GM12878 (cell line): ENCODE measurements around the gene SLX4. TPM values are rescaled to one million over a fixed set of nuclear protein-coding genes. Genes with fewer than 3 reads are reported as not detected.

Experiments used
- ATAC-seq: fragments of 200-7000 bp; cut with Tn5 transposase; 3 replicates; pipeline ENCODE4 v1.9.1; 2020; ENCODE audit warnings: mild to moderate bottlenecking, moderate library complexity
- BruUV-seq: library from RNA; stranded (reverse); fragments of 400-500 nt; replicated peaks from 2 replicates; lab custom pipeline; 2021; lab: Mats Ljungman, UMichigan
- CTCF ChIA-PET: fragments of 300-600 bp; sonication (Branson Sonifier 250); formaldehyde crosslinking; extraction: SDS; loops from one replicate; lab custom pipeline; 2021; ENCODE audit warnings: inconsistent platforms; lab: Yijun Ruan, JAX
- POLR2A ChIA-PET: fragments of 350-600 bp; formaldehyde crosslinking; extraction: SDS; loops from one replicate; lab custom pipeline; 2021; ENCODE audit warnings: inconsistent platforms; lab: Charles Lee
- RAD21 ChIA-PET: fragments of 300-600 bp; sonication (Branson Sonifier 250); formaldehyde crosslinking; loops from one replicate; lab custom pipeline; 2023; ENCODE audit warnings: antibody characterized with exemption; ENCODE audit not compliant: unreplicated experiment; lab: Charles Lee
- SMC1A ChIA-PET: fragments of 300-600 bp; sonication (Branson Sonifier 250); formaldehyde crosslinking; loops from one replicate; lab custom pipeline; 2023; ENCODE audit not compliant: unreplicated experiment, uncharacterized antibody; lab: Charles Lee
- DNase-seq: peaks from one replicate; pipeline ENCODE4 v3.0.0-alpha.2; 2011; ENCODE audit warnings: low read depth, low spot score
- FAIRE-seq: peaks from 3 replicates; lab custom pipeline; 2011; peaks lifted over from hg19 to GRCh38; lab: Jason Lieb, UNC
- H2AFZ ChIP-seq: 2 replicates; pipeline ENCODE4 v1.6.0; 2011; ENCODE audit warnings: low read depth, low read length, control low read depth; ENCODE audit not compliant: control insufficient read depth
- H3K27ac ChIP-seq: 2 replicates; pipeline ENCODE4 v1.5.1; 2011; ENCODE audit warnings: control low read depth; ENCODE audit not compliant: control insufficient read depth, insufficient read depth
- H3K27me3 ChIP-seq, 2 experiments: replicated peaks in 1 of 2; 2 replicates each; pipeline versions ENCODE4 v1.6.0 to v1.6.1; 2011; ENCODE audit warnings: low read length in 1 of 2; ENCODE audit not compliant: control insufficient read depth in 2 of 2, insufficient read depth in 2 of 2
- H3K36me3 ChIP-seq, 2 experiments: 2 replicates each; pipeline ENCODE4 v1.5.1; 2011; ENCODE audit warnings: low read length in 1 of 2; ENCODE audit not compliant: control insufficient read depth in 2 of 2, insufficient read depth in 2 of 2
- H3K4me1 ChIP-seq: 2 replicates; pipeline ENCODE4 v1.6.1; 2011; ENCODE audit warnings: mild to moderate bottlenecking, low read length, moderate library complexity, mixed read lengths; ENCODE audit not compliant: control insufficient read depth, insufficient read depth
- H3K4me2 ChIP-seq: 2 replicates; pipeline ENCODE4 v1.6.0; 2011; ENCODE audit warnings: control low read depth; ENCODE audit not compliant: control insufficient read depth, insufficient read depth
- H3K4me3 ChIP-seq: fragments of 200-600 bp; sonication (generic); 2 replicates; pipeline ENCODE4 v1.5.1; 2016
- H3K79me2 ChIP-seq: 2 replicates; pipeline ENCODE4 v1.6.0; 2011; ENCODE audit warnings: low read length; ENCODE audit not compliant: control insufficient read depth, insufficient read depth
- H3K9ac ChIP-seq: 2 replicates; pipeline ENCODE4 v1.8.0; 2011; ENCODE audit warnings: low read length, control low read depth, mixed read lengths; ENCODE audit not compliant: control insufficient read depth, insufficient read depth
- H3K9me3 ChIP-seq: replicated peaks from 3 replicates; pipeline ENCODE4 v1.5.1; 2011; ENCODE audit warnings: mild to moderate bottlenecking, low read length; ENCODE audit not compliant: control insufficient read depth, insufficient read depth
- H4K20me1 ChIP-seq: 2 replicates; pipeline ENCODE4 v1.6.0; 2011; ENCODE audit not compliant: control insufficient read depth, insufficient read depth
- ATF3 ChIP-seq: IDR thresholded peaks from 2 replicates; pipeline ENCODE4 v1.6.1; 2011; ENCODE audit warnings: low read depth, mild to moderate bottlenecking, low read length, moderate library complexity, borderline replicate concordance; ENCODE audit errors: extremely low read depth
- ATF7 ChIP-seq: fragments of 450-650 bp; IDR thresholded peaks from 2 replicates; pipeline ENCODE4 v1.6.1; 2016; ENCODE audit warnings: low read depth, mild to moderate bottlenecking
- BMI1 ChIP-seq: fragments of 450-650 bp; IDR thresholded peaks from 2 replicates; pipeline ENCODE4 v1.6.1; 2016; ENCODE audit warnings: mild to moderate bottlenecking, moderate library complexity, borderline replicate concordance
- CEBPZ ChIP-seq: fragments of 150-350 bp; IDR thresholded peaks from 2 replicates; pipeline ENCODE4 v1.6.1; 2016; ENCODE audit warnings: low read depth, low read length
- EGR1 ChIP-seq, 2 experiments: IDR thresholded peaks; 1 replicate in 1 of 2; 2 replicates in 1 of 2; pipeline ENCODE4 v1.6.1; 2011 to 2012; ENCODE audit warnings: low read depth in 2 of 2, low read length in 2 of 2, borderline replicate concordance in 1 of 2, mild to moderate bottlenecking in 1 of 2, moderate library complexity in 1 of 2
- MYB ChIP-seq: fragments of 150-350 bp; IDR thresholded peaks from 2 replicates; pipeline ENCODE4 v1.6.1; 2014; ENCODE audit warnings: mild to moderate bottlenecking, low read depth, low read length, borderline replicate concordance
- NFYA ChIP-seq: IDR thresholded peaks from 2 replicates; pipeline ENCODE4 v1.6.1; 2011; ENCODE audit warnings: low read depth, mild to moderate bottlenecking, low read length, improper control_type of control experiment, borderline replicate concordance
- POLR2A ChIP-seq: IDR thresholded peaks from 2 replicates; pipeline ENCODE4 v1.6.1; 2011; ENCODE audit warnings: low read depth, mild to moderate bottlenecking, low read length
- POLR2AphosphoS2 ChIP-seq: IDR thresholded peaks from 2 replicates; pipeline ENCODE4 v1.6.1; 2011; ENCODE audit warnings: low read depth, mild to moderate bottlenecking, low read length, improper control_type of control experiment, moderate library complexity
- RAD51 ChIP-seq: fragments of 450-650 bp; IDR thresholded peaks from 2 replicates; pipeline ENCODE4 v1.6.1; 2016; ENCODE audit warnings: moderate library complexity, mild to moderate bottlenecking, inconsistent platforms
- RCOR1 ChIP-seq: conservative IDR thresholded peaks from 2 replicates; pipeline ENCODE4 v1.6.1; 2012; ENCODE audit warnings: low read depth, low read length, improper control_type of control experiment
- SMARCA5 ChIP-seq: fragments of 450-650 bp; IDR thresholded peaks from 2 replicates; pipeline ENCODE4 v1.6.1; 2017; ENCODE audit warnings: mild to moderate bottlenecking
- ZNF207 ChIP-seq: fragments of 450-650 bp; IDR thresholded peaks from 2 replicates; pipeline ENCODE4 v1.6.1; 2014; ENCODE audit warnings: antibody characterized with exemption, mild to moderate bottlenecking, borderline replicate concordance
- ZNF384 ChIP-seq: IDR thresholded peaks from 2 replicates; pipeline ENCODE4 v1.6.1; 2012; ENCODE audit warnings: low read depth, mild to moderate bottlenecking, low read length, improper control_type of control experiment, borderline replicate concordance
- ZNF592 ChIP-seq: fragments of 450-650 bp; IDR thresholded peaks from 2 replicates; pipeline ENCODE4 v1.6.1; 2017; ENCODE audit warnings: mild to moderate bottlenecking, moderate library complexity
- WGBS: methylation state at CpG from one replicate; pipeline ENCODE4 v1.1.6; 2016; ENCODE audit warnings: low lambda C conversion rate; ENCODE audit not compliant: insufficient replicate concordance, insufficient coverage; ENCODE audit errors: missing lambda C conversion rate; 5-methylcytosine and 5-hydroxymethylcytosine counted together
- in situ Hi-C: fragments of 300-500 bp; cut with MboI; formaldehyde crosslinking; loops from 9 replicates; pipeline ENCODE4 v1.14.3; 2018; ENCODE audit warnings: mixed read lengths
- intact Hi-C: fragments of 100-400 bp; cut with micrococcal nuclease; formaldehyde crosslinking; loops from one replicate; pipeline ENCODE4 v1.14.2; 2022; ENCODE audit not compliant: unreplicated experiment
- polyA plus RNA-seq, 11 experiments: library from polyadenylated mRNA; depleted of rRNA in 4 of 11; unstranded in 6 of 11; stranded (reverse) in 5 of 11; fragments of >200 nt; fragmentation: Nextera tagmentation in 4 of 11; fragmentation: Illumina TruSeq in 1 of 11; extraction: Ambion mirVana in 4 of 11; extraction: Trizol in 1 of 11; gene quantifications; 1 replicate in 1 of 11; 2 replicates in 10 of 11; pipeline versions ENCODE4 v1.2.1 to v1.2.3, GENCODE V29; 2011 to 2016; ENCODE audit warnings: inconsistent platforms in 2 of 11, missing spikeins in 2 of 11, low read depth in 1 of 11
- total RNA-seq, 4 experiments: library from RNA; depleted of rRNA in 3 of 4; stranded (reverse); fragments of >200 nt in 3 of 4; fragmentation: Illumina TruSeq in 1 of 4; extraction: Trizol in 1 of 4; gene quantifications; 2 replicates each; pipeline versions ENCODE4 v1.2.1 to v1.2.3, GENCODE V29; 2013 to 2021

Gene SLX4
- total and polyA plus RNA-seq, 10 of the 15 experiments (the other 5 are each of a cell fraction or from before 2014, with no cell fraction given), result 0.18 to 12.3 (median 4.8) TPM

GRCh38 chr16:3643095-3643730 is 31.8 kb upstream of the SLX4 start:
- no TSS peak for BruUV-seq
- Histone ChIP-seq H3K4me2 (no peak overlapping the region), H3K27me3 (no peaks in the 10 kb centered on the region), H4K20me1 (no peaks in the 10 kb centered on the region), H2AFZ (no peak overlapping the region), H3K9ac (no peak overlapping the region), H3K79me2 (no peaks in the 10 kb centered on the region), H3K4me1 (no peaks in the 10 kb centered on the region), H3K27ac (no peak overlapping the region), H3K4me3 (no peak overlapping the region), H3K9me3 (no peaks in the 10 kb centered on the region), H3K36me3 (peaks cover 0 to 10% of the 10 kb centered on the region in 2 experiments; a peak in 2 of 4 replicates)
- ChIA-PET SMC1A (no interaction called here), CTCF (no interaction called here), RAD21 (no interaction called here), POLR2A (no interaction called here)
- ATAC-seq (no peak), DNase-seq (no peak), FAIRE-seq (no peak)
- TF ChIP-seq ZNF592 (no peak), NFYA (no peak), POLR2AphosphoS2 (no peak), MYB (no peak), ATF7 (no peak), ATF3 (no peak), BMI1 (no peak), SMARCA5 (no peak), RCOR1 (no peak), ZNF207 (no peak), RAD51 (no peak), CEBPZ (no peak), ZNF384 (no peak), EGR1 (IDR thresholded peaks at IDR 0.05; ENCODE audit: borderline replicate concordance in 1 of 2, low read depth in 2 of 2, low read length in 2 of 2) (no peak), POLR2A (no peak)
- in situ Hi-C loops (no loop called here), intact Hi-C loops (no loop called here)
- 93% methylated on average over 14 of the region's 14 CpGs for WGBS
